HG03558 (cell line): ENCODE results near the gene RERE.
"Not testable (repeated sequence)": the region's sequence is repeated elsewhere in the genome, so short reads cannot be mapped to it uniquely, and the experiment has no call there.

Experiments
- ATAC-seq: cut with Tn5 transposase; IDR thresholded peaks from one replicate; pipeline ENCODE4 v1.9.1; 2021; ENCODE audit warnings: moderate number of reproducible peaks; ENCODE audit not compliant: unreplicated experiment; ENCODE audit errors: extremely low read depth

The RERE gene

GRCh38 chr1:8598060-8598724, 219.2 kb downstream of the RERE start:
- ATAC-seq: no peak

- ATAC-seq: no peak
Measured at GRCh38 chr1:8597455-8597854, 220.0 kb downstream of the RERE start.

GRCh38 chr1:8595941-8596340, 221.5 kb downstream of the RERE start:
- no peak for ATAC-seq

- ATAC-seq: no peak
Measured at GRCh38 chr1:8595332-8595731, 222.1 kb downstream of the RERE start.

GRCh38 chr1:8593292-8593691, 224.1 kb downstream of the RERE start:
- ATAC-seq: not testable (repeated sequence)

- no peak for ATAC-seq
Measured at GRCh38 chr1:8591569-8591968, 225.9 kb downstream of the RERE start.

GRCh38 chr1:8590721-8591351, 226.6 kb downstream of the RERE start:
- no peak for ATAC-seq

- ATAC-seq: no peak
Measured at GRCh38 chr1:8589571-8589970, 227.9 kb downstream of the RERE start.

GRCh38 chr1:8587784-8588183, 229.7 kb downstream of the RERE start:
- no peak for ATAC-seq

GRCh38 chr1:8586438-8586837, 231.0 kb downstream of the RERE start:
- no peak for ATAC-seq

- no peak for ATAC-seq
Measured at GRCh38 chr1:8584316-8584715, 233.1 kb downstream of the RERE start.

GRCh38 chr1:8583031-8583430, 234.4 kb downstream of the RERE start:
- ATAC-seq: no peak

GRCh38 chr1:8580566-8580965, 236.9 kb downstream of the RERE start:
- ATAC-seq: no peak

- no peak for ATAC-seq
Measured at GRCh38 chr1:8578936-8579335, 238.5 kb downstream of the RERE start.

- no peak for ATAC-seq
Measured at GRCh38 chr1:8578132-8578877, 239.1 kb downstream of the RERE start.

- no peak for ATAC-seq
Measured at GRCh38 chr1:8574985-8575384, 242.5 kb downstream of the RERE start.

- ATAC-seq: no peak
Measured at GRCh38 chr1:8572106-8572505, 245.3 kb downstream of the RERE start.

- ATAC-seq: no peak
Measured at GRCh38 chr1:8571200-8571984, 246.0 kb downstream of the RERE start.

GRCh38 chr1:8570465-8570864, 247.0 kb downstream of the RERE start:
- ATAC-seq: no peak

GRCh38 chr1:8569242-8569641, 248.2 kb downstream of the RERE start:
- no peak for ATAC-seq

- ATAC-seq: no peak
Measured at GRCh38 chr1:8568837-8569236, 248.6 kb downstream of the RERE start.
